ENCODE measurements around the gene DENND1C.

DENND1C gene

DNA sequence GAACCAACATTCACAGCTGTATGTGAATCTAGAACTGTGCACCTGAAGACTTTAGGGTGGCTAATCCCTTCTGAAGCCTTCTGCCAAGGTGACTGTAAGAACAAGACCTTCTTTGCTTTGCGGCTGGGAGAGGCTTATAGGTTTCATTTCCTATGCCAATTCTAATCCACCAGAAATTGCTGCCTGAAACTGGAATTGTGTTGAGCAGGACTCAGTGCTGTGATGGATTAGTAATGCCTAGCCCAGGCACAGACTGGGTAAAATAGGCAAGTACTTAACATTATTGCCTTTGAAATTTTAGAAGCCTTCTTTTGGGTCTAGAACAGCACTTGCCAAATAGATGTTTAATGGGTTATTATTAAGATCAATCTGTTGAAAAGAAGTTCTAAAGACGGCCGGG lies 33.5 kb downstream of the DENND1C start:
- TF ChIP-seq SIN3A (IDR thresholded peaks at IDR 0.05; ENCODE audit: borderline replicate concordance, insufficient read depth, low read length) (no peak), TAF1 (IDR thresholded peaks at IDR 0.05; ENCODE audit: borderline replicate concordance, insufficient read depth, low read length) (no peak), POLR2AphosphoS5 (IDR thresholded peaks at IDR 0.05; ENCODE audit: low read depth, low read length) (no peak), FOXP2 (optimal IDR thresholded peaks at IDR 0.05; ENCODE audit: borderline replicate concordance, extremely low read depth, extremely low read length, insufficient read depth) (no peak)
- TF ChIP-seq, protein P1, sequence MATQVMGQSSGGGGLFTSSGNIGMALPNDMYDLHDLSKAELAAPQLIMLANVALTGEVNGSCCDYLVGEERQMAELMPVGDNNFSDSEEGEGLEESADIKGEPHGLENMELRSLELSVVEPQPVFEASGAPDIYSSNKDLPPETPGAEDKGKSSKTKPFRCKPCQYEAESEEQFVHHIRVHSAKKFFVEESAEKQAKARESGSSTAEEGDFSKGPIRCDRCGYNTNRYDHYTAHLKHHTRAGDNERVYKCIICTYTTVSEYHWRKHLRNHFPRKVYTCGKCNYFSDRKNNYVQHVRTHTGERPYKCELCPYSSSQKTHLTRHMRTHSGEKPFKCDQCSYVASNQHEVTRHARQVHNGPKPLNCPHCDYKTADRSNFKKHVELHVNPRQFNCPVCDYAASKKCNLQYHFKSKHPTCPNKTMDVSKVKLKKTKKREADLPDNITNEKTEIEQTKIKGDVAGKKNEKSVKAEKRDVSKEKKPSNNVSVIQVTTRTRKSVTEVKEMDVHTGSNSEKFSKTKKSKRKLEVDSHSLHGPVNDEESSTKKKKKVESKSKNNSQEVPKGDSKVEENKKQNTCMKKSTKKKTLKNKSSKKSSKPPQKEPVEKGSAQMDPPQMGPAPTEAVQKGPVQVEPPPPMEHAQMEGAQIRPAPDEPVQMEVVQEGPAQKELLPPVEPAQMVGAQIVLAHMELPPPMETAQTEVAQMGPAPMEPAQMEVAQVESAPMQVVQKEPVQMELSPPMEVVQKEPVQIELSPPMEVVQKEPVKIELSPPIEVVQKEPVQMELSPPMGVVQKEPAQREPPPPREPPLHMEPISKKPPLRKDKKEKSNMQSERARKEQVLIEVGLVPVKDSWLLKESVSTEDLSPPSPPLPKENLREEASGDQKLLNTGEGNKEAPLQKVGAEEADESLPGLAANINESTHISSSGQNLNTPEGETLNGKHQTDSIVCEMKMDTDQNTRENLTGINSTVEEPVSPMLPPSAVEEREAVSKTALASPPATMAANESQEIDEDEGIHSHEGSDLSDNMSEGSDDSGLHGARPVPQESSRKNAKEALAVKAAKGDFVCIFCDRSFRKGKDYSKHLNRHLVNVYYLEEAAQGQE (IDR thresholded peaks at IDR 0.05; ENCODE audit: insufficient read depth in 1 of 2, low read depth in 2 of 2, low read length in 2 of 2): no peak

- TF ChIP-seq SIN3A (IDR thresholded peaks at IDR 0.05; ENCODE audit: borderline replicate concordance, insufficient read depth, low read length): no peak
Measured at GRCh38 chr19:6446452-6446851, 35.1 kb downstream of the DENND1C start.

GRCh38 chr19:6443986-6444385 lies 37.6 kb downstream of the DENND1C start:
- TF ChIP-seq, protein P1 (IDR thresholded peaks at IDR 0.05; ENCODE audit: insufficient read depth in 1 of 2, low read depth in 2 of 2, low read length in 2 of 2): no peak
- TF ChIP-seq SIN3A (IDR thresholded peaks at IDR 0.05; ENCODE audit: borderline replicate concordance, insufficient read depth, low read length) (no peak), FOXP2 (optimal IDR thresholded peaks at IDR 0.05; ENCODE audit: borderline replicate concordance, extremely low read depth, extremely low read length, insufficient read depth) (no peak), TAF1 (IDR thresholded peaks at IDR 0.05; ENCODE audit: borderline replicate concordance, insufficient read depth, low read length) (no peak), POLR2AphosphoS5 (IDR thresholded peaks at IDR 0.05; ENCODE audit: low read depth, low read length) (no peak)

DNA sequence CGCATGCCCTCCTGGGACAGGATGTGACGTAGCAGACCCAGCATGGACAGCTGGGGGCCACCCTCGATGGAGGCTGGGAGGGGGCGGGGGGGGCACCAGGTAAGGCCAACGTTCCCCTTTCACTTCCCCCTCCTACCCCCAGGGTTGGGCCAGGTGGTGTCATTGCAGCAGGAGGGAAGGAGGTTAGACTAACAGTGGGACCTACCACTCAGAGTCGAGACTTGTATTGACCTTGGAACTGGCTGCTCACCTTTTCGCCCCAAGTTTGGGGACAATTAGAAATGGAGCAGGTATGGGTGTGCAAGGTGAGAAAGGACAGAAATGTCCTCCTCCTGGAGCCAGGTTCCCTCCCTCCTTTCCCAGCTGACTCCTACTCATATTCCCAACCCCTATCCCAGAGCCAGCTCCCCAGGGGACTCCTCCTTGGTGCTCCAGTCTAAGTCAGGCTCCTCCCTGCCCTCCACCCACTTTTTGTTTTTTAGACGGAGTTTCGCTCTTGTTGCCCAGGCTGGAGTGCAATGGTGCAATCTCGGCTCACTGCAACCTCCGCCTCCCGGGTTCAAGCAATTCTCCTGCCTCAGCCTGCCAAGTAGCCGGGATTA lies 39.4 kb downstream of the DENND1C start:
- TF ChIP-seq FOXP2 (optimal IDR thresholded peaks at IDR 0.05; ENCODE audit: borderline replicate concordance, extremely low read depth, extremely low read length, insufficient read depth) (no peak), POLR2AphosphoS5 (IDR thresholded peaks at IDR 0.05; ENCODE audit: low read depth, low read length) (no peak), SIN3A (IDR thresholded peaks at IDR 0.05; ENCODE audit: borderline replicate concordance, insufficient read depth, low read length) (no peak), TAF1 (IDR thresholded peaks at IDR 0.05; ENCODE audit: borderline replicate concordance, insufficient read depth, low read length) (no peak)
- TF ChIP-seq, protein P1 (IDR thresholded peaks at IDR 0.05; ENCODE audit: insufficient read depth in 1 of 2, low read depth in 2 of 2, low read length in 2 of 2): no peak

- TF ChIP-seq POLR2AphosphoS5 (IDR thresholded peaks at IDR 0.05; ENCODE audit: low read depth, low read length) (no peak), TAF1 (IDR thresholded peaks at IDR 0.05; ENCODE audit: borderline replicate concordance, insufficient read depth, low read length) (no peak), FOXP2 (optimal IDR thresholded peaks at IDR 0.05; ENCODE audit: borderline replicate concordance, extremely low read depth, extremely low read length, insufficient read depth) (no peak), SIN3A (IDR thresholded peaks at IDR 0.05; ENCODE audit: borderline replicate concordance, insufficient read depth, low read length) (no peak)
- TF ChIP-seq, protein P1 (IDR thresholded peaks at IDR 0.05; ENCODE audit: insufficient read depth in 1 of 2, low read depth in 2 of 2, low read length in 2 of 2): no peak
Measured at GRCh38 chr19:6440905-6441304, 40.7 kb downstream of the DENND1C start.
